HG02938 (cell line): ENCODE measurements around the gene CIAO2B.

ENCODE experiments used
- ATAC-seq: cut with Tn5 transposase; IDR thresholded peaks from one replicate; pipeline ENCODE4 v1.9.1; 2021; ENCODE audit warnings: mild to moderate bottlenecking, moderate library complexity; ENCODE audit not compliant: unreplicated experiment

CIAO2B gene

GRCh38 chr16:66890799-66891198, 43.4 kb downstream of the CIAO2B start:
- no peak for ATAC-seq

GRCh38 chr16:66889622-66890021, 44.6 kb downstream of the CIAO2B start:
- ATAC-seq = no peak

GRCh38 chr16:66888647-66889615, 45.3 kb downstream of the CIAO2B start:
- no peak for ATAC-seq

GRCh38 chr16:66886914-66887313, 47.3 kb downstream of the CIAO2B start:
- ATAC-seq = no peak

GRCh38 chr16:66886321-66886720, 47.9 kb downstream of the CIAO2B start:
- no peak for ATAC-seq

- ATAC-seq = no peak
These were observed 48.7 kb downstream of the CIAO2B start for GRCh38 chr16:66885491-66885890.

GRCh38 chr16:66882702-66883101, 51.5 kb downstream of the CIAO2B start:
- no peak for ATAC-seq
